ENCODE results near the gene C3orf52.

The C3orf52 gene

GRCh38 chr3:112087746-112088145, 1.6 kb downstream of the C3orf52 start:
- no peak for DNase-seq (ENCODE audit: extremely low read depth, low read depth)
- TF ChIP-seq CTCF (IDR thresholded peaks at IDR 0.05; ENCODE audit: low read depth, low read length) = no peak

GRCh38 chr3:112088944-112089343, 2.8 kb downstream of the C3orf52 start:
- no peak for DNase-seq (ENCODE audit: extremely low read depth, low read depth)
- TF ChIP-seq CTCF (IDR thresholded peaks at IDR 0.05; ENCODE audit: low read depth, low read length) = no peak

- no peak for TF ChIP-seq CTCF (IDR thresholded peaks at IDR 0.05; ENCODE audit: low read depth, low read length)
- no peak for DNase-seq (ENCODE audit: extremely low read depth, low read depth)
Observed at GRCh38 chr3:112089956-112090886, 4.0 kb downstream of the C3orf52 start.

GRCh38 chr3:112090887-112091586, 4.8 kb downstream of the C3orf52 start:
- TF ChIP-seq CTCF (IDR thresholded peaks at IDR 0.05; ENCODE audit: low read depth, low read length) = no peak
- DNase-seq (ENCODE audit: extremely low read depth, low read depth) = no peak

- no peak for DNase-seq (ENCODE audit: extremely low read depth, low read depth)
Observed at GRCh38 chr3:112092496-112093179, 6.4 kb downstream of the C3orf52 start.

GRCh38 chr3:112093180-112093522, 7.0 kb downstream of the C3orf52 start:
- DNase-seq (ENCODE audit: extremely low read depth, low read depth) = no peak
- TF ChIP-seq CTCF (IDR thresholded peaks at IDR 0.05; ENCODE audit: low read depth, low read length) = no peak

More at GRCh38 chr3:112092496-112093179, 6.4 kb downstream of the C3orf52 start:
- no peak for TF ChIP-seq CTCF (IDR thresholded peaks at IDR 0.05; ENCODE audit: low read depth, low read length)
